Upper lobe of left lung (tissue), 6 donors: ENCODE measurements around the gene RECQL5. TPM values are rescaled to one million over a fixed set of nuclear protein-coding genes. Genes with fewer than 3 reads are reported as not detected.

Experiments used
- ATAC-seq, 2 donors: fragments of 200-7000 bp; cut with Tn5 transposase; one replicate each; pipeline ENCODE4 v1.9.1; 2022; ENCODE audit warnings: mild to moderate bottlenecking in 2 of 2, moderate library complexity in 2 of 2; ENCODE audit not compliant: low FRiP score in 2 of 2
- DNase-seq, 2 donors: peaks; one replicate each; pipeline ENCODE4 v3.0.0-alpha.2; 2019 to 2020
- H3K27ac ChIP-seq, 4 donors: fragments of 200-600 bp; sonication (generic); one replicate each; pipeline ENCODE4 v1.5.1; 2016 to 2019
- H3K27me3 ChIP-seq, 4 donors: fragments of 200-600 bp; sonication (generic); one replicate each; pipeline ENCODE4 v1.5.1; 2017 to 2019
- H3K36me3 ChIP-seq, 4 donors: fragments of 200-600 bp; sonication (generic); one replicate each; pipeline ENCODE4 v1.5.1; 2016 to 2019
- H3K4me1 ChIP-seq, 4 donors: fragments of 200-600 bp; sonication (generic); one replicate each; pipeline ENCODE4 v1.5.1; 2018 to 2019
- H3K4me3 ChIP-seq, 4 donors: fragments of 200-600 bp; sonication (generic); one replicate each; pipeline ENCODE4 v1.5.1; 2017 to 2019; ENCODE audit warnings: mild to moderate bottlenecking in 2 of 4, moderate library complexity in 1 of 4
- H3K9me3 ChIP-seq, 4 donors: fragments of 200-600 bp; sonication (generic); one replicate each; pipeline ENCODE4 v1.5.1; 2018 to 2019
- CTCF ChIP-seq, 6 experiments: fragments of 450-650 bp in 4 of 6; fragments of 200-600 bp in 2 of 6; sonication (generic) in 2 of 6; IDR thresholded peaks; one replicate each; pipeline ENCODE4 v1.5.1; 2016 to 2019; ENCODE audit warnings: antibody characterized with exemption in 6 of 6
- EP300 ChIP-seq, 4 donors: sonication (generic); formaldehyde crosslinking; IDR thresholded peaks; one replicate each; pipeline ENCODE4 v1.5.1; 2017; ENCODE audit warnings: antibody characterized with exemption in 4 of 4, control low read depth in 2 of 4
- POLR2A ChIP-seq, 4 donors: fragments of 450-650 bp; IDR thresholded peaks; one replicate each; pipeline ENCODE4 v1.5.1; 2016 to 2017; ENCODE audit warnings: antibody characterized with exemption in 4 of 4, mild to moderate bottlenecking in 2 of 4
- POLR2AphosphoS5 ChIP-seq, 2 donors: sonication (generic); formaldehyde crosslinking; IDR thresholded peaks; one replicate each; pipeline ENCODE4 v1.5.1; 2017; ENCODE audit warnings: antibody characterized with exemption in 2 of 2
- WGBS, 2 donors: methylation state at CpG; one replicate each; pipeline ENCODE4 v1.1.5; 2017 to 2018; 5-methylcytosine and 5-hydroxymethylcytosine counted together
- total RNA-seq, 6 donors: library from RNA; depleted of rRNA in 4 of 6; stranded (reverse); fragments of >200 nt in 4 of 6; gene quantifications; one replicate each; pipeline versions ENCODE4 v1.1.0 to v1.2.1, GENCODE V29; 2016 to 2021
- donor health status: DM: no; HTN: no; CAD: no; lungs with moderate emphysema.
- donor health status: DM: no; HTN: yes; CAD: no; lungs with severe emphysema.

The RECQL5 gene
- total RNA-seq, 6 donors from 2014 or later, result 11.4 to 97.4 (median 41.4) TPM

GRCh38 chr17:75684249-75684648 is 17.3 kb upstream of the RECQL5 start:
- Histone ChIP-seq H3K4me1 (peaks cover 39 to 75% (median 66%) of the 10 kb centered on the region in 4 donors), H3K36me3 (peaks cover 0 to 12% (median 5%) of the 10 kb centered on the region in 4 donors), H3K9me3 (no peaks in the 10 kb centered on the region), H3K27ac (peak overlapping the region in 2 of 4 donors; percentile 9 to 80), H3K4me3 (no peak overlapping the region), H3K27me3 (no peaks in the 10 kb centered on the region)
- TF ChIP-seq POLR2AphosphoS5 (IDR thresholded peaks at IDR 0.05), result no peak
- DNase-seq, result no peak
- no peak for ATAC-seq
- 88 to 93% methylated on average over 5 of the region's 5 CpGs for WGBS, 2 donors

- Histone ChIP-seq H3K4me1 (peaks cover 39 to 72% (median 64%) of the 10 kb centered on the region in 4 donors), H3K27ac (peak overlapping the region in 1 of 4 donors; percentile 34), H3K4me3 (no peak overlapping the region), H3K27me3 (no peaks in the 10 kb centered on the region), H3K36me3 (peaks cover 0 to 18% (median 6%) of the 10 kb centered on the region in 4 donors), H3K9me3 (no peaks in the 10 kb centered on the region)
- DNase-seq, result no peak
- 78 to 83% methylated on average over 3 to 4 of the region's 4 CpGs for WGBS, 2 donors
- no peak for ATAC-seq
- TF ChIP-seq EP300 (IDR thresholded peaks at IDR 0.05) (no peak), CTCF (IDR thresholded peaks at IDR 0.05) (no peak), POLR2A (IDR thresholded peaks at IDR 0.05) (no peak), POLR2AphosphoS5 (IDR thresholded peaks at IDR 0.05) (no peak)
Observed at GRCh38 chr17:75683583-75683982, 16.6 kb upstream of the RECQL5 start.

GRCh38 chr17:75681289-75681688 is 14.3 kb upstream of the RECQL5 start:
- ATAC-seq (no peak), DNase-seq (no peak)
- Histone ChIP-seq H3K27me3 (no peaks in the 10 kb centered on the region), H3K36me3 (peaks cover 0 to 37% (median 7%) of the 10 kb centered on the region in 4 donors), H3K27ac (peak overlapping the region in 3 of 4 donors; percentile 14 to 42 (median 31)), H3K4me3 (no peak overlapping the region), H3K4me1 (peaks cover 19 to 49% (median 43%) of the 10 kb centered on the region in 4 donors), H3K9me3 (no peaks in the 10 kb centered on the region)
- TF ChIP-seq POLR2A (IDR thresholded peaks at IDR 0.05) (no peak), POLR2AphosphoS5 (IDR thresholded peaks at IDR 0.05) (no peak), CTCF (IDR thresholded peaks at IDR 0.05) (no peak), EP300 (IDR thresholded peaks at IDR 0.05) (no peak)
- WGBS, 2 donors, result 79 to 87% methylated on average over 3 of the region's 3 CpGs

GRCh38 chr17:75680431-75680830 is 13.5 kb upstream of the RECQL5 start:
- no peaks in the 10 kb centered on the region for H3K27me3 ChIP-seq
- peaks cover 16 to 41% (median 34%) of the 10 kb centered on the region in 4 donors for H3K4me1 ChIP-seq
- no peaks in the 10 kb centered on the region for H3K9me3 ChIP-seq
- TF ChIP-seq POLR2A (IDR thresholded peaks at IDR 0.05) (no peak), POLR2AphosphoS5 (IDR thresholded peaks at IDR 0.05) (no peak), CTCF (IDR thresholded peaks at IDR 0.05) (no peak)
- DNase-seq (no peak), ATAC-seq (no peak)
- H3K36me3 ChIP-seq, result peaks cover 0 to 41% (median 7%) of the 10 kb centered on the region in 4 donors
- WGBS, 2 donors, result 87 to 94% methylated on average over 10 of the region's 10 CpGs
- no peak overlapping the region for H3K4me3 ChIP-seq
- peak overlapping the region; percentile 31 to 75 (median 46) for H3K27ac ChIP-seq

- H3K9me3 ChIP-seq, result no peaks in the 10 kb centered on the region
- H3K4me1 ChIP-seq, result peaks cover 18 to 39% (median 33%) of the 10 kb centered on the region in 4 donors
- peak; percentile 36 to 76 for ATAC-seq
- H3K4me3 ChIP-seq, result no peak overlapping the region
- TF ChIP-seq POLR2AphosphoS5 (IDR thresholded peaks at IDR 0.05) (peak; percentile 42 to 85), CTCF (IDR thresholded peaks at IDR 0.05) (peak; percentile 25 to 71 (median 44)), EP300 (IDR thresholded peaks at IDR 0.05) (peak in 2 of 4 donors; percentile 28 to 39), POLR2A (IDR thresholded peaks at IDR 0.05) (no peak)
- peak in 1 of 2 donors; percentile 73 for DNase-seq
- H3K27ac ChIP-seq, result peak overlapping the region; percentile 31 to 78 (median 62)
- WGBS, 2 donors, result 41 to 49% methylated on average over 9 to 11 of the region's 11 CpGs
- H3K36me3 ChIP-seq, result peaks cover 0 to 41% (median 7%) of the 10 kb centered on the region in 4 donors
- no peaks in the 10 kb centered on the region for H3K27me3 ChIP-seq
Observed at GRCh38 chr17:75679706-75680211, 12.8 kb upstream of the RECQL5 start.
